Ishikawa (cell line): ENCODE measurements around the gene NOA1.

Experiments used
- CREB1 ChIP-seq: IDR thresholded peaks from 2 replicates; pipeline ENCODE4 v1.6.1; 2012; ENCODE audit warnings: low read depth
- EGR1 ChIP-seq: IDR thresholded peaks from 2 replicates; pipeline ENCODE4 v1.6.1; 2012
- FOXM1 ChIP-seq: IDR thresholded peaks from 2 replicates; pipeline ENCODE4 v1.6.1; 2012; ENCODE audit warnings: low read depth, borderline replicate concordance
- RAD21 ChIP-seq: IDR thresholded peaks from 2 replicates; pipeline ENCODE4 v1.6.1; 2012; ENCODE audit warnings: low read depth
- TAF1 ChIP-seq: IDR thresholded peaks from 2 replicates; pipeline ENCODE4 v1.6.1; 2012; ENCODE audit warnings: low read depth, mild to moderate bottlenecking
- TCF12 ChIP-seq: IDR thresholded peaks from 2 replicates; pipeline ENCODE4 v1.6.1; 2012; ENCODE audit warnings: low read depth
- TEAD4 ChIP-seq: IDR thresholded peaks from 2 replicates; pipeline ENCODE4 v1.6.1; 2012
- TF ChIP-seq, protein P1 (sequence below): IDR thresholded peaks from 2 replicates; pipeline ENCODE4 v1.6.1; 2012; ENCODE audit warnings: low read depth, mild to moderate bottlenecking

DNA sequence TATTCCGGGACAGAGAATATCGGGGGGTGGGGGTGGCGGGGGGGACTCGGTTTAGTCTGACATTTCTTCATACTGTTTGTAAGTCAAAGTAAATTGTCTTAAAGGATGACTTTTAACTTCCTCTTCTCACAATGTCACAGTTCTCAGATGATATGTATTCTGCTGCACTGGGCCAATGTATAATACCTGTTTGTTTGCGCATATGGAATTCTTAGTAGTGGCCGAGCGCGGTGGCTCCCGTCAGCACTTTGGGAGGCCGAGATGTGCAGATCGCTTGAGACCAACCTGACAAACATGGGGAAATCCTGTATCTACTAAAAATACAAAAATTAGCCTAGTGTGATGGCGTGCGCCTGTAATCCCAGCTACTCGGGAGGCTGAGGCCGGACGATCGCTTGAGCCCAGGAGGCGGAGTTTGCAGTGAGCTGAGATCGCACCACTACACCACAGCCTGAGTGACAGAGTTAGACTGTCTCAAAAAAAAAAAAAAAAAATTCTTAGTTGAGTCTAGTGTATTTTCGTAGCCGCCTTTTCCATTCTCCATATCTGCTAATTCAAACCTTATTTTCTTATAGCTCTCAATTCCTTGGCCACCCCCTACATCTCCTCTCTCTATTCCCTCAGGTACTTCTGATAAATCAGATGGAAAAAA is 2.1 kb upstream of the NOA1 start:
- TF ChIP-seq, protein P1, sequence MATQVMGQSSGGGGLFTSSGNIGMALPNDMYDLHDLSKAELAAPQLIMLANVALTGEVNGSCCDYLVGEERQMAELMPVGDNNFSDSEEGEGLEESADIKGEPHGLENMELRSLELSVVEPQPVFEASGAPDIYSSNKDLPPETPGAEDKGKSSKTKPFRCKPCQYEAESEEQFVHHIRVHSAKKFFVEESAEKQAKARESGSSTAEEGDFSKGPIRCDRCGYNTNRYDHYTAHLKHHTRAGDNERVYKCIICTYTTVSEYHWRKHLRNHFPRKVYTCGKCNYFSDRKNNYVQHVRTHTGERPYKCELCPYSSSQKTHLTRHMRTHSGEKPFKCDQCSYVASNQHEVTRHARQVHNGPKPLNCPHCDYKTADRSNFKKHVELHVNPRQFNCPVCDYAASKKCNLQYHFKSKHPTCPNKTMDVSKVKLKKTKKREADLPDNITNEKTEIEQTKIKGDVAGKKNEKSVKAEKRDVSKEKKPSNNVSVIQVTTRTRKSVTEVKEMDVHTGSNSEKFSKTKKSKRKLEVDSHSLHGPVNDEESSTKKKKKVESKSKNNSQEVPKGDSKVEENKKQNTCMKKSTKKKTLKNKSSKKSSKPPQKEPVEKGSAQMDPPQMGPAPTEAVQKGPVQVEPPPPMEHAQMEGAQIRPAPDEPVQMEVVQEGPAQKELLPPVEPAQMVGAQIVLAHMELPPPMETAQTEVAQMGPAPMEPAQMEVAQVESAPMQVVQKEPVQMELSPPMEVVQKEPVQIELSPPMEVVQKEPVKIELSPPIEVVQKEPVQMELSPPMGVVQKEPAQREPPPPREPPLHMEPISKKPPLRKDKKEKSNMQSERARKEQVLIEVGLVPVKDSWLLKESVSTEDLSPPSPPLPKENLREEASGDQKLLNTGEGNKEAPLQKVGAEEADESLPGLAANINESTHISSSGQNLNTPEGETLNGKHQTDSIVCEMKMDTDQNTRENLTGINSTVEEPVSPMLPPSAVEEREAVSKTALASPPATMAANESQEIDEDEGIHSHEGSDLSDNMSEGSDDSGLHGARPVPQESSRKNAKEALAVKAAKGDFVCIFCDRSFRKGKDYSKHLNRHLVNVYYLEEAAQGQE: no peak
- TF ChIP-seq FOXM1: no peak
- no peak for TF ChIP-seq EGR1
- TF ChIP-seq CREB1: no peak
- no peak for TF ChIP-seq TCF12
- TF ChIP-seq TAF1: no peak
- no peak for TF ChIP-seq RAD21
- no peak for TF ChIP-seq TEAD4
